Uterus (tissue), 2 donors: Measurements from ENCODE around the gene CACNA1B.

Experiments used
- CTCF ChIP-seq, 4 experiments: fragments of 200-600 bp in 2 of 4; fragments of 450-650 bp in 2 of 4; sonication (generic) in 2 of 4; IDR thresholded peaks; one replicate each; pipeline ENCODE4 v1.5.1; 2016 to 2019; ENCODE audit warnings: antibody characterized with exemption in 4 of 4, mild to moderate bottlenecking in 2 of 4, moderate library complexity in 1 of 4
- POLR2A ChIP-seq, 2 donors: fragments of 450-650 bp; IDR thresholded peaks; one replicate each; pipeline ENCODE4 v1.6.1; 2016; ENCODE audit warnings: antibody characterized with exemption in 2 of 2, mild to moderate bottlenecking in 1 of 2, moderate library complexity in 1 of 2

GRCh38 chr9:138003485-138004190, 126.1 kb downstream of the CACNA1B start:
- TF ChIP-seq CTCF (IDR thresholded peaks at IDR 0.05): no peak
- no peak for TF ChIP-seq POLR2A (IDR thresholded peaks at IDR 0.05)
